ENCODE data around the gene SLC44A1. TPM values are rescaled to one million over a fixed set of nuclear protein-coding genes. Genes with fewer than 3 reads are reported as not detected.

The SLC44A1 gene
- total RNA-seq, 1 donor from 2014 or later, result 51.3 TPM

DNA sequence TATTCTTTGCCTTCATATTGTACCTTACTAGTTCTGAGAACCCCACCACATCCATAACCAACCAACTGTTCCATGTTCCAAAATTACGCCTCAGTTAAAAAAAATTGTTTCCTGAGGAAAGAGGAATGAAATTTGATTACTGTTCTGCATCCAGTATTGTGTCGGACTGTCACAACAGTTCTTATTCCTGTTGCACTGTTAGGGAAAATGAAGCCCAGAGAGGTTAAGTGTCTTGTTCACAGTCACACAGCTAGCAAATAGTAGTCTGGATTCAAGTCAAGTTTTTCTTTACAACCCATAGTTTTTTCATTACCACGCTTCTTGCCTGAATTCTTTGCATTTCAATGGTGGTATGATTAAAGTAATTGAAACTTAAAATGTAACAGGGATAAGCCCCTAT lies 207.7 kb downstream of the SLC44A1 start:
- Histone ChIP-seq H3K27me3 (ENCODE audit: control insufficient read depth, insufficient read depth, low read length) (no peaks in the 10 kb centered on the region), H3K4me3 (ENCODE audit: low read depth, low read length) (no peak overlapping the region), H3K36me3 (ENCODE audit: control insufficient read depth, insufficient read depth, low read length) (no peaks in the 10 kb centered on the region)
- TF ChIP-seq, protein P1, sequence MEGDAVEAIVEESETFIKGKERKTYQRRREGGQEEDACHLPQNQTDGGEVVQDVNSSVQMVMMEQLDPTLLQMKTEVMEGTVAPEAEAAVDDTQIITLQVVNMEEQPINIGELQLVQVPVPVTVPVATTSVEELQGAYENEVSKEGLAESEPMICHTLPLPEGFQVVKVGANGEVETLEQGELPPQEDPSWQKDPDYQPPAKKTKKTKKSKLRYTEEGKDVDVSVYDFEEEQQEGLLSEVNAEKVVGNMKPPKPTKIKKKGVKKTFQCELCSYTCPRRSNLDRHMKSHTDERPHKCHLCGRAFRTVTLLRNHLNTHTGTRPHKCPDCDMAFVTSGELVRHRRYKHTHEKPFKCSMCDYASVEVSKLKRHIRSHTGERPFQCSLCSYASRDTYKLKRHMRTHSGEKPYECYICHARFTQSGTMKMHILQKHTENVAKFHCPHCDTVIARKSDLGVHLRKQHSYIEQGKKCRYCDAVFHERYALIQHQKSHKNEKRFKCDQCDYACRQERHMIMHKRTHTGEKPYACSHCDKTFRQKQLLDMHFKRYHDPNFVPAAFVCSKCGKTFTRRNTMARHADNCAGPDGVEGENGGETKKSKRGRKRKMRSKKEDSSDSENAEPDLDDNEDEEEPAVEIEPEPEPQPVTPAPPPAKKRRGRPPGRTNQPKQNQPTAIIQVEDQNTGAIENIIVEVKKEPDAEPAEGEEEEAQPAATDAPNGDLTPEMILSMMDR (IDR thresholded peaks at IDR 0.05; ENCODE audit: insufficient read depth, low read length, severe bottlenecking), result no peak
- FAIRE-seq (no peak), DNase-seq (ENCODE audit: low read depth) (no peak)

DNA sequence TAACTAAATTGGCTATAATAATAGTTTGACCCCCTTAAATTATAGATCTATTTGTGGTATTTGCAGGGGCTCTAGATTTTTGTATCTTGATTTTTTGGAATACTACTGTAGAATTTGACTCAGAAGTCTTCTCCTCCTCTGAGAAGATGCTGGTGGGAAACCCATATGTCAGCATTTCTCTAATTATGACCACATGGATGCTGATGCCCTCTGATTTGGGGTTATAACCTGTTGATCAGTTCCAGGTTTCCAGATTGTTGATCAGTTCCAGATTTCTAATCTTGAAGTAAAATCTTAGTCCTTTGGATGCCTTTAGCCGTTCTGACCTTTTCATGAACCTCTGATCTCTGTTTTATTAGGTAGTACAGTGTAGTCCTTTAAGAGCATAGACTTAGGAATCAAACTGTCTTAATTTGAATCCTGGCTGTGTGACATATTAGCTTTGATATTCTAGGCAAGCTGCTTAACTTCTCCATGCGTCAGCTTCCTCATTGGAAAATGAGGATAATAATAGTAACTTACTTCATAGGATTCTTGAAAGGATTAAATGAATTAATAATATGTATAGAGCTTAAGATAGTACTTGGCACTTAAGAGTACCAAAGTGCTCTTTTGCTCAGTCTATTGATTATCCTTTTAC lies 211.5 kb downstream of the SLC44A1 start:
- no peaks in the 10 kb centered on the region for H3K27me3 ChIP-seq (ENCODE audit: control insufficient read depth, insufficient read depth, low read length)
- FAIRE-seq, result no peak
- H3K4me3 ChIP-seq (ENCODE audit: low read depth, low read length), result no peak overlapping the region
- TF ChIP-seq, protein P1 (IDR thresholded peaks at IDR 0.05; ENCODE audit: insufficient read depth, low read length, severe bottlenecking), result no peak
- DNase-seq (ENCODE audit: low read depth), result no peak
- no peaks in the 10 kb centered on the region for H3K36me3 ChIP-seq (ENCODE audit: control insufficient read depth, insufficient read depth, low read length)

DNA sequence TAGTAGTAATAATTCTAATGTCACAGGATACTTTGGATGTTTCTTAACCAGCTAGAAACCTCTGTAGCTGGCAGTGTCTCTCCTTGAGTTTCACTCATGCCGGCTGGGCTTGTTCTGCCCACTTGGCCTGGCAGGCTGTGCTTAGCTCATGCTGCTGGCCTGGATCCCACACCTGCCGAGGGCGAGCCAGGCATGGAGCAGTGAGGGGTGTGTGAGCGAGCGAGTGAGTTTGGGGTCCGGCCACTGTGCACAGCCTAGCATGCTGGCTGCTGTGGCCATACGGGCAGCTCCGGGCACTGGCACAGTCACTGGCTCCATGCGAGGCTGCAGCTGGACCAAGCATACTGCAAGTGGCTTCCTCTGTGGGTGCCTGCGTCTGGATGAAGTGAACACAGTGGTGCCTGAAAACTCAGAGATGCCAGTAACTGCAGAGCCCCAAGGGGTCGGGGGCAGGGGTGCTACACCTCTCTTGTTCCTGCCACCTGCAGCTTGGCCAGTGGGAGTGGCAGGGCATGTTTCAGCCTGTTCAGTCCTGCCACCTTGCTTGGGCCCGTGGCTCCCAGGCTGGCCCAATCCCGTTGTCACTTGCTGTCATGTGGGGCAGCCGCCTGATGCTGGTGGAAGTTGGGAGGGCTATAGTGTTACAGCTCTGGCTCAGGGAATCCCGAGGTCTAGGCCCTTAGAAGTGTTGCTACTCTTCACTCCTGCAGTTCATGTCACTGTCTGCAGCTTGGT lies 213.3 kb downstream of the SLC44A1 start:
- TF ChIP-seq, protein P1 (IDR thresholded peaks at IDR 0.05; ENCODE audit: insufficient read depth, low read length, severe bottlenecking), result no peak
- Histone ChIP-seq H3K4me3 (ENCODE audit: low read depth, low read length) (no peak overlapping the region), H3K27me3 (ENCODE audit: control insufficient read depth, insufficient read depth, low read length) (no peaks in the 10 kb centered on the region), H3K36me3 (ENCODE audit: control insufficient read depth, insufficient read depth, low read length) (no peaks in the 10 kb centered on the region)
- FAIRE-seq, result no peak
- no peak for DNase-seq (ENCODE audit: low read depth)

DNA sequence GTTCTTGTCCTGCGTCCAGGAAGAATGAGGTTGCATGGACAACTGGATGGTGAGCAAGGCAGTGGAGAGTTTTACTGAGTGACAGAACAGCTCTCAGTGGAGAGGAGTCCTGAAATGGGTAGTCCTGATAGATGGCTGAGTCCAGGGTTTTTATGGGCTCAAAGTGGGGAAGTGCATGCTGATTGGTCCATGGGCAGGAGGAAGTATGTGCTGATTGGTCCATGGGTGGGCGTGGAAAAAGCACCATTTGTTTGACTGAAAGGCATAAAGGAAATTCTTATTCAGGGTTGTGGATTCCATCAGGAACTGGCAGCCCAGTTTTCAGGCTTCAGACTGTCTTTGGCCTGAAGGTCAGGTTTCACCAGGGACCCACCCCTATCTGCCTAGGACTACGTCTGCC lies 214.0 kb downstream of the SLC44A1 start:
- Histone ChIP-seq H3K4me3 (ENCODE audit: low read depth, low read length) (no peak overlapping the region), H3K36me3 (ENCODE audit: control insufficient read depth, insufficient read depth, low read length) (no peaks in the 10 kb centered on the region), H3K27me3 (ENCODE audit: control insufficient read depth, insufficient read depth, low read length) (no peaks in the 10 kb centered on the region)
- no peak for FAIRE-seq
- DNase-seq (ENCODE audit: low read depth), result no peak
- TF ChIP-seq, protein P1 (IDR thresholded peaks at IDR 0.05; ENCODE audit: insufficient read depth, low read length, severe bottlenecking), result no peak

DNA sequence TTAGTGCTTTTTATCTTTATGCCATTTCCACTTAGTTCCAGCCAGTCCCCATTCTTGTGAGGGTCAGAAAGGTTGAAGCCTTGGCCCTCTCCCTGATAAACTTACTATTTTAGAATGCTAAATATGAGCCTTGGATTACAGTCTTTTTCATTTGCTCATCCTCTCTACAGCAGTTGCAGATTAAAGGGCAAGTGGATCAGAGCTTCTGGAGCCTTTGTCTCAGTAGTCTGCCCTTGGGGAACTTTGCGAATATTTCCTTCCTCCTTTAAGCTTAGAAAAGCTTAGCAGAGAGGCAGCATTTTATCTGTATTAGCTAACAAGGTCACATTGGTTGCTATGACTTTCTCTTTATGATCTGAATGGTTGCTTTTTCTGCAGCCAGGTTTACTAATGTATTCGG lies 214.9 kb downstream of the SLC44A1 start:
- FAIRE-seq (no peak), DNase-seq (ENCODE audit: low read depth) (no peak)
- Histone ChIP-seq H3K27me3 (ENCODE audit: control insufficient read depth, insufficient read depth, low read length) (no peaks in the 10 kb centered on the region), H3K4me3 (ENCODE audit: low read depth, low read length) (no peak overlapping the region), H3K36me3 (ENCODE audit: control insufficient read depth, insufficient read depth, low read length) (no peaks in the 10 kb centered on the region)
- TF ChIP-seq, protein P1 (IDR thresholded peaks at IDR 0.05; ENCODE audit: insufficient read depth, low read length, severe bottlenecking), result no peak

All from bronchial epithelial cell (primary cell).